Embryonic facial prominence (tissue), 1 donor: Measurements from ENCODE around the gene SSBP2.
"Not testable (repeated sequence)": the region's sequence is repeated elsewhere in the genome, so short reads cannot be mapped to it uniquely, and the experiment has no call there.

Source experiments
- DNase-seq: peaks from one replicate; pipeline ENCODE4 v3.0.0-alpha.2; 2016; ENCODE audit errors: extremely low spot score

The SSBP2 gene

DNA sequence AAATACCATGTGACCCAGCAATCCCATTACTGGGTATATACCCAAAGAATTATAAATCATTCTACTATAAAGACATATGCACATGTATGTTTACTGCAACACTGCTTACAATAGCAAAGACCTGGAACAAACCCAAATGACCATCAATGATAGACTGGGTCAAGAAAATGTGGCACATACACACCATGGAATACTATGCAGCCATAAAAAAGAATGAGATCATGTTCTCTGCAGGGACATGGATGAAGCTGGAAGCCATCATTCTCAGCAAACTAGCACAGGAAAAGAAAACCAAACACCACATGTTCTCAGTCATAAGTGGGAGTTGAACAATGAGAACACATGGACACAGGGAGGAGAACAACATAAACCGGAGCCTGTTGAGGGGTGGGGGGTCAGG, 90.3 kb downstream of the SSBP2 start:
- DNase-seq: not testable (repeated sequence)

DNA sequence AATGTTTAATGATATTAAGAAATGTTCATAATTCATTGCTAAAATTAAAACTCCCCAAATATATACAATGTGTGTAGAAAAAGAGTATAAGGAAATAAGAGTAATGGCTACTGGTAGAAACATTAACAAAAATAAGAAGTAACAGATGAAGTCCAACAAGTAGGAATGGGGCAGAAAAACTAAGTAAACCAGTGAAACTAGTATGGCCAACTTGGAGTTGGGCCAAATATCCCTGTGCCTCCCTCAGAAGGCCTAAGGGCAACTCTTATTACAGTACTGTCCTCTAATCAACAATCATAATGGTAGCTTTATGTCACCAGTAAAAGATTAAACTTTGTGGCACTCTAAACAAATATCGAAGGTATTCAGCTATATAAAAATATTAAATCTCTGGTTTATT, 93.5 kb downstream of the SSBP2 start:
- no peak for DNase-seq

DNA sequence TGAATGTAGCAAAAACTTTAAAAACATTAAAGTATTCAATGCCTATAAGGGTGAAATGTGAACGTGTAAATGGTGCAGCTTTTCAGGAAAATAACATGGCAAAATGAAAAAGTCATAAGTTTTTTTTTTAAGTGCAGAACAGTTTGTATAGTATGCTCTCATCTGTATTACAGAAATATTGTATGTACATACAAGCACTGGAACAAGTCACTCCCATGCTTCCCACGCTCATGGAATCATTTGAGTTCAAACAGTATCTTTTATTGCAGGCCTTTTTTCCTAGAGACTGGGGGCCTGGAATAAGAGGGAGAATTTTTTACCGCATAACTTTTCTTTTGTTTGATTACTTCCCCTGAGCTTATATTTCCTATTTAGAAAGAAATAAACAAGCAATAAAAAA, 94.1 kb downstream of the SSBP2 start:
- no peak for DNase-seq

DNA sequence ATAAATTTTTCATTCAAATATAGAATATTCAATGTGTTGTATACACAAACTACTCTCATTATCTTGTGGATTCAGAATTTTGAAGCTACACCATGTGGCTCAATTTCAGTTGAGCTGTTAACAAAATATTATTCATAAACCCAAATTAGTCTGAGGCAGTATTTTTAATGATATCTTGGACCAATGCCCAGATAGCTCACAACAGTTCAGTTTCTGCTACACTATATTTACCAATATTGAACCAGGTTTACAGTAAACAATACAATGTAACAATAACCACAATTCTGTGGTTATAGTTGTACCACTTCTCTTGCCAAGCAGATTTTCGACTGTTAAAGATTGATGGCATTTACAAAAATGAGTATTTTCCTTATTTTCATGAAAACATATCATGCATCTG, 99.9 kb downstream of the SSBP2 start:
- DNase-seq: no peak

DNA sequence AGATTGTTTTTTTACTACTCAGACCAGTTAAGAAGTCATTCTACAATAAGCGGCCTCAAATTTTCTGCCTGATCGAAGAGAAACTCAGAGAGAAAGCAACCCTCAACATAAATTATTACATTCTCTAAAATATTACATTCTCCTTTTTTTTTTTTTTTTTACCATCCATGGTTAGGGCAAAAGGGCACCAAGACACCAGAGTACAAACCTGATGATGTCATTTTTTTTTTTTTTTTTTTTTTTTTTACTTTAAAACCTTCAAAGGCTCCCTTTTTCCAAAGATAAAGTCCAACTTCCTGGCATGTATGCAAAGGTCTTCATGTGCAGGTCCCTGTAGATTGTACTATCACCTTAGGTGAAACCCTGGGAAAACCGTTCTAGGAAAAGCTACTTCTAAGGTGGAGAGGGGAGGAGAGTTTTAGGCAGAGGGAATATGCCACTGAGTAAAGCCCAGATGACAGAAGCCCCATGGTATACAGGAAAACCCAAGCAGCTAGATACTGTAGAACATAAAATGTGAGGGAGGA, 104.4 kb downstream of the SSBP2 start:
- DNase-seq: no peak

DNA sequence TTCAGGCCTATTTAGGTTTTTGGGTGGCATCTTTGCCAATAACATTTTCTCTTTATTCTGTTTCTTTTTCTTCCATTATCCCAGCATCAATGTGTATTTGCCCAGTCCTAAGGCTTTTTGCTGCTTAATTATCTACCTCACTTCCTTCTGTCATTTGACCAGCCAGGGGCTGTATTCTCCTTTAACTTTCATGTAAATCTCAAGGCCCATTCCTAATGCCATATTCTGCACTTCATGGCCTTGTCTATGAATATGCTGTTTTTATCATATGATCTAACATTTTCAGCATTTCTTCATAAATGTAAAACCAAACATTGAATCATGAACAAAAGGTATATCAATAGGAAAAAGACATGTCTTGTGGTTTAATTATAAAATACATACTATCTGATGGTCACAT, 108.7 kb downstream of the SSBP2 start:
- no peak for DNase-seq

DNA sequence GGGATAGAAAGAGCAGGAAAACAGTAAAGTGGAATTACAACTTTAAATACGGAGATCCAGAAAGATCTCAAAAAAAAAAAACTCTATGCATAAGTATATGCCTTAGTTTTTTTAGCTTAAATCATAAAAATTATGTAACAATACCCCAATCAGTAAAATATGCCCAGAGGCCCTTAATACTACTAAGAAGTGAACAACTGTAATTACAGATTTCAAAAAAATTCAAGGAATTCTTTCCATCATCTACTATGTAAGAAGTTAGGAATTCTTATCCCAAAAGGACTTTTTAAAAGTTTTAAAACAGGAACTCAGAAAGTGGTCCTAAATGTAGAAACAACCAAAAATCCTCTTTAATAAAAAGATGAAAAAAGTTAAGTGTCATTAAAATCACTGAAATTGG, 111.3 kb downstream of the SSBP2 start:
- DNase-seq: no peak

DNA sequence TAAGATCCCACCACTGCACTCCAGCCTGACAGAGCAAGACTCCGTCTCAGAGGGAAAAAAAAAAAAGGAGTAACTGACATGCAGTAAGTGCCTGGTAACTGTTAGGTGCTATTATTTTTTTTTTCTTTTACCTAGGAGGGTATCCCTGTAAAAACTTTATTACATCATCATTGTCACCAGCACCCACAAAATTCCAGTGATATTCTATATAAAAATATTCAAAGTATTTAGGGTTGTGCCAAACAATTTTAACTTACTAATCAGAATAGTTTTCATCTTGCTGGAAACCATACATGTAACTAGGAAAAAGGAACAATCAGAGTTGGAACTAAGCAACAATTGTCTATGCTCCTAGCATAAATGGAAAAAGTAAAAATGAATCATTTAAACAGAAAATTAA, 112.4 kb downstream of the SSBP2 start:
- DNase-seq: no peak

DNA sequence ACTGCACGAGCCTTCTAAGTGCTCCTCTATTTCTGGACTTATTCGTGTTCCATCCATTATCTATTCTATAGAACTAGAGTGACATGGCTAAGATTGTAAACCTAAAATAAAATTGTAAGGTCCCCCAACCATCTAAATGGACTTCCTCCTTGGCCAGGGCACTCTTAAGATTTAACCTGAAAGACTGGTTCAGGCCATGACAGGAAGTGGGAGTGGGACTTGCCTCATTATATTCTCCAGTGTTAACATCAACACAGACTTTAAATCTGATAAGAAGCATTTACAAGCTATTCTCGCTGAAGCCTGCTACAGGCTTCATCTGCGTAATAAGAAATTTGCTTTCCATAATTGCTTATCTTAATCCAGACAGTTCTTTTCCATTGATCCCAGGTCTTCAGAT, 117.0 kb downstream of the SSBP2 start:
- DNase-seq: no peak

DNA sequence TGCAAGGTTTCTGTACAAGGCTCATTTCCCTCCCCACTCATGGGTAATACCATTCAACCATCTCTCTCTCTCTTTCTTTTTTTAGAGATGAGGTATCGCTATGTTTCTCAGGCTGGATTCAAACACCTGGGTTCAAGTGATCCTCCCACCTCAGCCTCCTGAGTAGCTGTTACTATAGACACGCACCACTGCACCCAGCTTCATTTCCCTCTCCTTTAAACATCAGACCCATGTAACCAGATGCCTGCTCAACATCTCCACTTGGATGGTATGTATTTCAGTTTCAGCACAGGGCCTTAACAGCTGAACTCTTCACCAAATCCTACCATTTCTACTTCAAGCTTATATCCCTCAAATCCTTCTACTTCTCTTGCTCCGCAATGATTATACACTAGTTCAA, 117.4 kb downstream of the SSBP2 start:
- DNase-seq: no peak

DNA sequence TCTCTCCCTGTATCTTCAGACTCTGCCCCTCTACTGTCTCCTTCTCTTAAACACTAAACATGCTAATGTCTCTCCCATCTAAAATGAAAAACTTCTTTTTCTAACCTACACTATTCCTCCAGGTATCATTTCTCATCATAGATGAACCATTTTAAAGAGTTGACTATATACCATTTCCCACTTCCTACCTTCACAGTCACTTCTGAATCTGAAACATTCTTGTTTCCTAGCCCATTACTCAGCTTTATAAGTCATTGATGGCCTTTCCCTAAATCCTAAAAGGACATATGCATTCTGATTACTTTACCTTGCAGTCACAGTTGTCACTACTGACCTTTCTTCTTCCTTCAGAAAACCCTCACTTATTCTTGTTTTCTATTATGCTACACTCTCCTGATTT, 118.2 kb downstream of the SSBP2 start:
- no peak for DNase-seq

DNA sequence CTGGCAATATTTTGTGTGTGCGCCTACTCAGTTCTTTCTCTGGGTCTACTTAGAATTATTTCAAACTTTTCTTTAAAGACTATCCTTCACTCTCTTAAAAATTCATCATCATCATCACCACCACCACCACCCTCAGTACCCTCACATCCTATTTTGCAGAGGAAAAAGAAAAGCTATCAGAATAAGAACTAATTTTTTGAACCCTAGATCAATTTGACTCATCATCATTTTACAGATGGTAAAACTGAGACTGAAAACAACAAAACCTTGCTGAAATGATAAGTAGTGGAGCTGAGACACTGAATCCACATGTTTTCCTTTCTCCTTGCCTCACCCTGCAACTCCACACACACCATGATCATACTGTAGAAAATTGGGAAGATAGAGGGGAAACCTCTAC, 119.3 kb downstream of the SSBP2 start:
- DNase-seq: no peak

DNA sequence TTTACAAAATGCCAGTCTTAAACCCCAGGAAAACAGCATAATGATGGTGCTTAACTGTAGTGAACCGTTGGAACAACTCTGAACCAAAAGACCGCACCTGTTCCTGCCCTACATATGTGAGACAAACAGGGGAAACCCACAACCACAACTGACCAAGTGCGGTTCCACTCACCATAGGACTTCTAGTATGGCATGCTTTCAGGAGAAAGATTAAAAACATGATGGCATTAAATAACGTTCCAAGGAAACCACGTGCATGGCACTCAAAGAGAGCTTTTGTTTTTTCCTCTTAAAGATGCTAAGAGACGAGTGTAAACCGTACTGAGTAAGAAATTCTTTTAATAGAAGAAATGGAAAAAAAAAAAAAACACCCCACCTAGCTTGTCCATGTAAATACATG, 119.8 kb downstream of the SSBP2 start:
- no peak for DNase-seq

DNA sequence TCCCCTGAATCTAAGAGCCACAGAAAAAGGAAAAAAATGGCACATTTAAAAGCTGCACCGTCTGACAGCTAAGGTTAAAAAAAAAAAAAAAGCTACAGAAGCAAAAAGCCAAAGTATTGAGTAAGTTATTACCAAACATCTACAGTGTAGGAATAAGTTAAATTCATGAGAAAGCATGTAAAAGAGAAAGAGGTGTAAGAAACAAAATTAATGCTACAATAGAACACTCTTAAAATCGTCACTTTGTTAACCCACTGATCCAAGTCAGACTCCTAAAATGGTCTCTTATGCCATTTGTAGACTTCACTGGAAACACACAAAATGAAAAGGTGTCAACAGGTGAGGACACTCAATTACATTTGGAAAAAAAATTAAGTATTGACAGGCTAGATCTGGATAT, 120.2 kb downstream of the SSBP2 start:
- DNase-seq: no peak

DNA sequence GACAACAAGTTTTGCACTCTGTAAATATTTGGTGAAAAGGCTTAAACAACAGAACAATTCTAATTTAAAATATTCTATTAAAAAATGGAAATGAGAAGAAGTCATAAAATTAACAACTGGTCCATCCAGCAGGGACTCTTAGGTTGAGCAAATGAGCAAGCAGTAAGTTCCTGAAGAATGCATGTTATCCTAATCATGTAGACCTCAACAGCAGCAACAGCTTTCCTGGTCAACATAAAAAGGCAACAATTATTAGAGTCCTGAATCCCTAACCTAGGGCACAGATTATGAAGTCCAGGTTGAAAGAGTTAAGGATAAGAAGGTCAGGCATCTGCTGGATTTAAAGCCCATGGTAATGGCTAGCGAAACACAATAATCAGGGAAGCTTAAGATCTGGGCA, 120.9 kb downstream of the SSBP2 start:
- DNase-seq: no peak

DNA sequence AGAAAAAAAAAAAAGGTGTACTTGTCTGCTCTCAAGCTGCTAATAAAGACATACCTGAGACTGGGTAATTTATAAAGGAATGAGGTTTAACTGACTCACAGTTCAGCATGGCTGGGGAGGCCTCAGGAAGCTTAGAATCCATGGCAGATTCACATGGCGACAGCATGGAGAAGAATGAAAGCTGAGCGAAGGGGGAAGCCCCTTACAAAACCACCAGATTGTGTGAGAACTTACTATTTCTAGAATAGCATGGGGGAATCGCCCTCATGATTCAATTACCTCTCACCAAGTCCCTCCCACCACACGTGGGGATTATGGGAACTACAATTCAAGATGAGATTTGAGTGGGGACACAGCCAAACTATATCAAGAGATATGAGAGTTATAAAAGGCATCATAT, 122.8 kb downstream of the SSBP2 start:
- not testable (repeated sequence) for DNase-seq

DNA sequence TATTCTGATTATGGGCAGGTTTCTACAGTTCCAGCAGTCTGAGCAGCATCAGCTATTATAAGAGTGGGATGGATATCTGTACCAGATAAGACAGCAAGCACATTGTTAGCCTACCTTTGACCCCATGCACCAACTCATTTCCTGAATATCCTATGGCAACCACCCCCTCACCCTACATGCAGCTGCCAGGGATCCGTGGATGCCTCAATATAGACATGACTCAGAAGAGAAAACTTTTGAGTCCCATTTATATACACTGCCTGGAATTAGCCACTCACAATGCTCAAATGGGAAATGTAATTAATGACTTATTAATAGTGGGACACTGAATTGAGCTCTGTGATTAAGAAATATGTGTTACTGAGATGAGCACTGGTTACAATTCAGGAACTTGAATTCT, 124.4 kb downstream of the SSBP2 start:
- DNase-seq: no peak

DNA sequence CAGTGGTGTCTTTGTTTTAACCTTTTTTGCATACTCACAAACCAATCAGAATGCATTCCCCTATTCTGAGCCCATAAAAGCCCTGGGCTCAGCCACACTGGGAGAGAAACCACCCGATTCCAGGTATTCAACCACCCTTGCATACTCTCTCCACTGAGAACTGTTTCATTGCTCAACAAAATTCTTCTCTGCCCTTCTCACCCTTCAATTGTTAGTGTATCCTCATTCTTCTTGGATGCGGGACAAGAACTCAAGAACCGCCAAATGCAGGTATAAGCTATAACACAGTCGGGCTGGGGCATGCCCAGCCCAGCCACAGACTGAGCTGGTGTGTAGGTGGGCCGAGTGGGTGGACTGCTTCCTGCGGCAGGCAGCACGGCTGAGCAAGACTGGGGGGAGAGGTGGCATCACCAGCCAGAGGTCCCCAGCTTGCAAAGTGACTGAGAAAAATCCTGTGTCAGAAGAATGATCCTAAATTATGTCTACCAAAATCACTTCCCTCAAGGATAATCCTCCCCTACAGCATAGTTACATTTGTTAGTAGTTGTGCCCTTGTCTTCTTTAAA, 141.0 kb downstream of the SSBP2 start:
- no peak for DNase-seq

DNA sequence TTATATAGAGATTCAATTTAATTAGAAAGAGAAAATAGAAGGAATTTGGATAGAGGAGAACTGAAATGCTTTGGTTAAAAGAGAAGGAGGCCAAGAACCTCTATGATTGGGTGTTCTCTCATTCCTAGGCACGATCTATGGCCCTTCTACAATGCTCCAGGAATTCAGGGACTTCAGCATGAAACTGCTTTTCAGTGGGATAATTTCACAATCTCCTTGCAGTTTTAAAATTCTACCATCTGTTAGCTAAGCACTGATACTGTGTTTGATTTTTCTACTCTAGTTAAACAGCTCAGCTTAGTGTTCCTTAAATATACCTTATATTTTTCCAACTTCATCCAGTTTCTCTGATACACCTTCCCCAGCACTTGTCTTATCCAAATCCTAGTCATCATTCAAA, 141.9 kb downstream of the SSBP2 start:
- no peak for DNase-seq

DNA sequence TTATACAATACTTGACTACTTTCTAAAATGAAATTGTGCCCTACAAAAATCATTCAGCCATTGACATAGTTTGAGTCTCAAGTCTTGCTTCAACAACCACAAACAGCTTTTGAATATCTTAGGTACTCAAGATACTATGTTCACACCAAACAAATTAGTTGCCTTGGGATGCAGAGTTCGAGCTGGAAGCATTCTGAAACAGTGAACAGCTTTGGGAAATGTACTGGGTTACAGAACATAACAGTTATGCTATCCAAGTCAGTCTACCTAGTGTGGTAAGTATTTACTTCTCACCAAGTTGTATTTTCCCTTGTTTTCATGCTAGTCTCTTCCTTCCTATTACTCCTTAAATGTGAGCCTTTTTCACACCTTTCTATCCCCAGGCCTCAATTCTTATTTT, 143.2 kb downstream of the SSBP2 start:
- DNase-seq: no peak

DNA sequence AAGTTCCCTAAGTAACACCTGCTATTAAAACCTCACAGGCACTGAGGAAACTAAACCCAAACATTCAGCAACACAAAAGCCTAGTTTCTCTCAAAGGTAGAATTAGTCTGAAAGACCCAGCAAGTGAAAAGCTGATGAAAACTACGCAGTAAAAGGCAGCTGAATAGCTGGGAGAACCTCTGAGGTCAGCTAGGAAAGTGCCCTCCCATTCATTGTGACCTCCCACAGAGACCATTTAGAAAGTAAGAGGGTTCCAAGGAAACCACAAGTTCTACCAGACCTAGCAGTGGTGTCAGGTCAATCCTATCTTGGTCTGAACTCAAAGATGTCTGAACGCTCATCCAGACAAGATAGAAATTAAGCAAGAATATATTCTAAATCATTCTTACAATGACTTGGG, 144.7 kb downstream of the SSBP2 start:
- DNase-seq: no peak

DNA sequence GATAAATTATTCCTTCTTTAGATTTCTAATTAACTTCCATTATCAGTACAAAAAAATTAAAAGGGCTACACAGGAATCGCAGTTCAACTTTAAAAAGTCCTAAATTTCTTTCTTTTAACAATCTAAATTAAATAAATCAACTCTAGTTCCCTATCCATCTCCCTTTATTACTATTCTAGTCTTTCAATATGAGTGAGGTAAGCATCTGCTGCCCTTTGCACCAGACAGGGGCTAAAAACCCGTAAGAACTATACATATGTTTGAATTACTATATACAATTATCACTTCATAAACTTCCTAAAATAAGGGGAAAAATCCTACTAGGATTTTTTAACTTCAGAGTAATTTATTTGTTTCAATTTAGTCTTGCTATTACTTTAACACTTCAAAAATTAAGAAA, 145.6 kb downstream of the SSBP2 start:
- DNase-seq: no peak

DNA sequence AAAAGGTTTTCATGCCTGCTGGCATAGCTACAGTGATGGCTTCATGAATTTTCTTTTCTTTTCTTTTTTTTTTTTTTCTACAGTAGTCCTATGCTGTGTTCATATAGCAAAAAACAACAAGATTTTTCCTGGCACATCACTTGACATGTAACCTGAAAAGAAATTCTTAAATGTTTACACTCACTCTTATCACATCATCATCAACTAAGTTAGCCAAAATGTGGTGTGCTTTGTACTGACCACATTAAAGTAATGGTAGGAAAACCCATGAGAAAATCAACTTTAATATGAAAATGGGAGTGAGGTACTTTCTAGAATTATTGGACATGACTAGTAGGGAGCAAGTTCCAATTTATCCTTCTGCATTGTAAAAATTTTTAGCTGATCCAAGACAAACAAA, 146.7 kb downstream of the SSBP2 start:
- no peak for DNase-seq

DNA sequence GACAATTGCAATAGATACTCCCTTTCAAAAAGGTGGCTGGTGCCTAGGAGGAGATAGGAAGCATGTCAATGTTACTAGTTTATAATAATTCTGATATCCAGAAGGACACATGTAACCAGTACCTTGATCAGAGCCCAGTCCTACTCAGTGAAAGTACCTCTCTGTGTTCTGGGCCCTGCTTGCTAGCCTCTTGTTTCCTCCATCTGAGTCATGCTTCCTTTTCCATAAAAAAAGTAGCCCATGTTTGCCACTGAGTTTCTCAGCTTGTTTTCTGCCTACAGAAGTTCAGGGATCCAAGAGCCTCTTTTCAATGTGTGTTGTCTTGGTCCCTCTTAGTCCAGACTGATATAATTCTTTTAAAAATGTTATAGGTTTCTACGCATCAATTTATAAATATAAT, 149.0 kb downstream of the SSBP2 start:
- DNase-seq: no peak

DNA sequence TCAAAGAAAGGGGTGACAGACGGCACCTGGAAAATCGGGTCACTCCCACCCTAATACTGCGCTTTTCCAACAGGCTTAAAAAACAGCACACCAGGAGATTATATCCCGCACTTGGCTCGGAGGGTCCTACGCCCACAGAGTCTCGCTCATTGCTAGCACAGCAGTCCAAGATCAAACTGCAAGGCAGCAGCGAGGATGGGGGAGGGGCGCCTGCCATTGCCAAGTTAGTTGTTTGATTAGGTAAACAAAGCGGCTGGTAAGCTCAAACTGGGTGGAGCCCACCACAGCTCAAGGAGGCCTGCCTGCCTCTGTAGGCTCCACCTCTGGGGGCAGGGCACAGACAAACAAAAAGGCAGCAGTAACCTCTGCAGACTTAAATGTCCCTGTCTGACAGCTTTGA, 158.8 kb downstream of the SSBP2 start:
- DNase-seq: not testable (repeated sequence)
